Measurements from ENCODE around the gene CRKL.

Gene CRKL

GRCh38 chr22:20952544-20953341, 35.5 kb downstream of the CRKL start:
- peak; percentile 66 for DNase-seq

DNA sequence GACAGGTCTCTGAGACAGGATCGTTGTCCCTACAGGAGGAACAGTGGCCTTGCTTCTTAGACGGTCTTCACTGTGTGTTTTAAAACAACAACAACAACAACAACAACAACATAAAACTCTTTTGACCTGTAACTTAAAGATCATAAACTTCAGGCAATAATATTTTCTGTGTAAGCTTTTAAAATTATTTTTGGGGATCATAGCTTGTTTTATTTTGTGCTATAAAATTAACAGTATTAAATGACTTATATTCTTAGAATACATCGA, 36.1 kb downstream of the CRKL start:
- DNase-seq = no peak

DNA sequence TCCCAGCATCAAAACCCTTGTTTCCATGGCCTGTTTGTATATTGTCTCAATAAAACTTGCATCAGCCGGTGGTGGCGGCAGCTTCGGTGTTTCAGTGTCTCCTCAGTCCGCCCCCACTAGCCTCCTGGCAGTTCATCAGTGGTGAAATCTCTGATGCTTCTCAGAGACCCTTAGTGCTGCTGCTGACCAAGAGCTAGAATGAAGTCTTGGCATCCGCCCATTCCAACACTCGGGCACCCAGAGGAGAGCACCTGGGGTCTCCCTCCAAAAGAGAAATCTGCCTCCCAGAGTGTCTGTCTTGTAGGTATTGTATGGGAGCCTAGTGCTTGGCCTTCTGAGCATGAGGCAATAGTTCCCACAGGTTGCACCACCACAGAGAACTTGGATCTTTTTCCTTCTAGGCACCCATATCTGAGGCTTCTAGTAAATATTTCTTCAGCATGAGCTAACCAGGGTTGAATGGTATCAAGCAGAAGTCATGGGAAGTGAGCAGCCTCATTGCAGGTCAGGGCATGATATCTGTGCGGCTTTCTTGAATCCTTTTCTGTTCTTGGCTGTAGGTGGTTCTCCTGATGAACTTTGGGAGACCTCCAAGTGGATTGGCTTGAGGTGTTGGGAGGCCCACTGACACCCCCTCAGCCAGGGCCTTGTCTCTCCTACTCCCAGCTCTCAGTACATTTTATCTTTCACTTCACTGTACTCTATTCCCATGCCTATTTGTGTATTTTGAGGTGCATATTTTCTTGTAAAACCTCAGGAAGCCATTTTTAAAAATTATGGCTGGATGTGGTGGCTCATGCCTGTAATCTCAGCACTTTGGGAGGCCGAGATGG, 36.7 kb downstream of the CRKL start:
- no peak for DNase-seq

GRCh38 chr22:20955548-20955947, 38.3 kb downstream of the CRKL start:
- DNase-seq = no peak

- no peak for DNase-seq
Measured at GRCh38 chr22:20956258-20957101, 39.3 kb downstream of the CRKL start.

DNA sequence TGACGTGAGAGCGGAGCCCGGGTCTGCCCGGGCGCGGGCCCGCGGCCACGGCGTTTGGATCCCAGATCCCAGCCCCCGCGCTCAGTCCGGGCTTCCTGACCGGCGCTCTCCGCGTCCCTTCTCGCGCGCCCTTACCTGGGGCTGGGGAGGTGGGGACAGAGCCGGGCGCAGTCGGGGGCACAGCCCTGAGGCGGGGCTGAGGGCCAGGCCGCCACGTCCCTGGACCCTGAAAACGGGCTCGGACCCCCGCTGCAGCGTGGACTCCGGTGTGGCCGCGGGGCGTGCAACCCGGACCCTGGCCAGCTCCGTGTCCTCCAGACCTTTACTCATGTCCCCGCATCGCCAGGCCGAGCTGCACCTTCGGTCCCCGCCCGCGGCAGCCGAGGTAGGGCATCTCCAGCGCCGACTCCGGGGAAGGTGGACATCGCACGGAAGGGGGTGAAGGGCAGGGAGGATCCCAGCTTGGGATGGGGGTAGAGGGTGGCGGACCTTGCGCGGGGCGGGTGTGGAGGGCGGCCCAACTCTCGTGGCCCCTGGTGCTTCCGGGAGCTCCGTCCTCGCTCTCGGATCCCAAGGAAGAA, 40.0 kb downstream of the CRKL start:
- no peak for DNase-seq

DNA sequence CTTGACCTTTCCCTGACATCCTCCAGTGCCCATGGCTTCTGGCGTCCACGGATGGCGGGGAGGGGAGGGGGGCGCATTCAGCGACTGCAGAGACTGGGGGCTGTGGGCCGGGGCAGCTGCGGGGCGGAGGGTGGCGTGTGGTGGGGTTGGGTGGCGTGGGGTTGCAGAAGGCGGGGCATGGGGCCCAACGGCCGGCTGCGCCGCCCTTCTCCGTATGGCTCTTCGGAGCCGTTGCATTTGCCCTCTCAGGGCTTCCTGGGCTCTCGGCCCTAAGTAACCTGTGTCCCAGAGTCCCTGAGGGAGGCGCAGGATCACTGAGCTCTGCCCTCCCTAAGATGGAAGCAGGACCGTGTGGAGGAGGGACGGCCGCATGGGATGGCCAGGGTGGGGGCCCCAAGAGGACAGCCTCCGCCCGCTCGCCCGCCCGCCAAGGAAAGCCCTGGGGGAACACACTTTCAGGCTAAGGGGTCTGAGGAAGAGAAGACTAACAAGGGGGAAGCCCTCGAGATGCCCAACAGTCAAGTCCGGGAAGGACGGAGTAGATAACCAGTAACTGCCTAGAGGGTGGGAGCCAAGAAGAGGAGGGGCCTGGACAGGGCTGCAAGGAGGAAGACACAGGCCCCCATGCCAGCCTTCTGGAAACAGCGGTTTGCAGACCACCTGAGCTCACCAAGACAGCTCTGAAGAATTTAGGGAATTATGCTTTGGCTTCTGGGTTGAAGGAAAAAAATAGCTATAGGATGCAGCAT, 40.6 kb downstream of the CRKL start:
- DNase-seq = no peak

GRCh38 chr22:20959578-20960461, 42.6 kb downstream of the CRKL start:
- DNase-seq = no peak

DNA sequence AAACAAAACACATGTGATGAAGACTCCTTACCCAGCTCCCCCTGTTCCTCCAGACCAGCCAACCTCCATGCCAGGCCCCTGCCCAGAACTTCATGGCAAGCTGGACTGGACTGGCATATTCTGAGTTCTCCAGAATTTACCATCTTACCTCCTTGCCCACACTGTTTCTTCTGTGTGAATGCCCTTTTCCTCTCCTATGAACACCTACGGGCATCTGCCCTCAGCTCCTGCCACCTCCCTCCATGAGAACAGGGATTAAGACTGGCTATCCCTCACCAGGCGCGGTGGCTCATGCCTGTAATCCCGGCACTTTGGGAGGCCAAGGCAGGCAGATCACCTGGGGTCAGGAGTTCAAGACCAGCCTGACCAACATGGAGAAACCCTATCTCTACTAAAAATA, 43.4 kb downstream of the CRKL start:
- DNase-seq = no peak

- no peak for DNase-seq
Measured at GRCh38 chr22:20962491-20962945, 45.3 kb downstream of the CRKL start.

DNA sequence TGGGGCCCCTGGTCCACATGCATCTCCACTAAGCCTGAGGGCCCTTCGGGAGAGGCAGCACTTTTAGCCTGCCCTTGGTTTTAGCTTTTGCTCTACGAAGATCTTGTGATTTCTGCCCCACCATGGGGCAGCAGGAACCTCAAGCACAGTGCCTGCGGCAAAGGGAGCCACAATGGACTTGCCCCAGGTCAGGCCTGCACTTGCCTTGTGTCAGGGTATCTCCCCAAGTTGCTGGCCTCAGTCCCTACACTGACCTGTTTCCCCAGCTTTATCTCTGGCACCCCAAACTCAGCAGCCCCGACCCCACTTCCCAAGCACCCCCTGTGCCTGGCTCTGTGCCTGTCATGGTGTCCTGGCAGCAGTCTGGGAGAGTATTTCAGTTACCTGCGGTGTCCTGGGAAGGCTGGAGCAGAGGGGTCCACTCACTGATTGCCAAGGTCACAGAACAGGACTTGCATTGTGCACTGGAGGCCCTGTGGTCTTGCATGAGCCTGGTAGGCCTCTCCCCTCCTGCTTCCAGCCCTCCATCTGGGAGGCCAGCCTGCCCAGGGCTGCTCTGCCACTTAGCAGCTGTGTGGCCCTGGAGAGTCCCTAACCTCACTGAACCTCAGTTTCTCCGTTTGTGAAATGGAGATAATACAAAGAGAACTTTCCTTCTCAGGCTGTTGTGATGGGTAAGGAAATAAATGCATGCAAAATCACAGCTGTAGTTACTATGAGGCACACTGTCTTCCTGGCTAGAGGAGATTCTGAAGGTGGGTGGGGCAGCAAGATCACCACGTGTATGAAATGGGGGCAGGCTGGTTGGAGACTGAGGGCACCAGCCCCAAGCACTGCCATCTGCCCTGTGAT, 46.2 kb downstream of the CRKL start:
- DNase-seq = no peak

DNA sequence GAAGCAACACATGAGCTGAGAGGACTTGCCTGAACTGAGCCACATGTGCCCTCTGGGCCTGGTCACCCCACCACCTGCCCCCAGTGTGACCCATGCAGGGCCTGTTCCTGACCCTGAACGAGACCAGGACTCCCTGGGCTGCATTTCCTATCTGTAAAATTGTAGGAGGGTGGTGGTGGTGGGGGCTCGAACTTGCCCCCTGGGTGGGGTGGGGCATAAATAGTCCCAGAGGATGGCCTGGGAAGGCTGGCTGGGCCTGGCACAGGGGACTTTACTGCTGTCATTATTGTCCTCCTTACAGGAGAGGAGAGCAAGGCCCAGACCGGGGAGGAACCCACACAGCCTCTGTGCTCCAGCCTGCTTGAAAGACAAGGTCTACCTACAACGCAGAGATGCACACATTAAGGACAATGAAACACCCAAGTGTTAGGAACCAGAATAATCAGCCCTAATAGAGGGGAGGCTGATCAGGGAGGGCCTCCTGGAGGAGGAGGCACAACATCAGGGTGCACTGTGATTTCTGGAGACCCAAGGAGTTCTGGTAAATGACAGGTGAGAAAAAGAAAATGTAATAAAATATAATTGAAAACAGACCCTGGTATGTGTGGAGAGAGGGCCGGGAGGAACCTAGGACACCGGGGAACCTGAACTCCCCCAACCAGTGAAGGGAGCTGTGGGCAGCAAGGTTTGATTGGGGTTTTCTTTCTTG, 47.0 kb downstream of the CRKL start:
- no peak for DNase-seq

GRCh38 chr22:20964799-20965103, 47.5 kb downstream of the CRKL start:
- DNase-seq = no peak

- no peak for DNase-seq
Measured at GRCh38 chr22:20965104-20965887, 48.1 kb downstream of the CRKL start.

DNA sequence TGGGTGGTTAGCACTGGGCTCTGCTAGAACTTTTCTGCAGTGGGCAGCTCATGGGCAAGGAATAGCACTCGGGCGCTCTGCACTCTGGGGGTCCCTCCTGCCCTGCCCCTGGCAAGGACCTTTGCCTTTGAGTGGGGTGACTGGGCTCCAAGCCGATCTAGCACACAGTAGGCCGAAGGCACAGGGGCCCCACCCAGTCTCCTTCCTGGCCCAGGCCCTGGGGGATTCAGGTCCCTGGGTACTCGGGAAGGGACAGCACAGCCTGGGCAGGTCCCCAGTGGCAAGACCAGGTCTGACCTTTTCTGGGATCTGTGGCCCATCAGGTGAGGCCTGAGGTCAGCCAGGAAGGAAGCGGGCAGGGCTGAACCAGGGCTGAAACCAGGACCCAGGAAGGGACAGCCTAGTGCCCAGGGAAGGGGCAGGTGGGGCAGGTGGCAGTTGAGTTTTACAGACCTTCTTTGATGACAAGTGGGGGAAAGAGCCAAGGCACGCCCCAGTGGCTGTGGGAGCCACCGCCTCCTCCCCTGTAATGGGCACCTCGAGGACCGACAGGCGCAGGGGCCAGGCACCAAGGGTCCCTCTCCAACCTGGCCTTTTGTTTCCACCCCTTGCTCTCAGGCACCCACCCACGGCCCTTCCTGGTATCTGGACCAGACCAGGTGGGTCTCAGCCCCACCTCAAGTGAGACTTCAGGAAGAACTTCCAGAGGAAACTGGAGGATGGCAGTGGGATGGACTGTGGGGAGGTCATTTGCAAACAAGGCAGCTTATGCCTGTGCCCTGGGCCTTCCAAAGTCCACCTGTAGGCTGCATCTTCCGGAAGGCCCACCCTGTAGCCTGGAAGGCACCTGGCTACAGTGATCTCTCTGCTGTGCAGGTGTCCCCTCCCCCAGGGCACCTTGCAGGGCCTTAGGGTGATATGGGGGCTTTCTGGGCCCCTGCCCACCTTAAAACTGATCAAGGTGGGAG, 49.0 kb downstream of the CRKL start:
- DNase-seq = no peak

DNA sequence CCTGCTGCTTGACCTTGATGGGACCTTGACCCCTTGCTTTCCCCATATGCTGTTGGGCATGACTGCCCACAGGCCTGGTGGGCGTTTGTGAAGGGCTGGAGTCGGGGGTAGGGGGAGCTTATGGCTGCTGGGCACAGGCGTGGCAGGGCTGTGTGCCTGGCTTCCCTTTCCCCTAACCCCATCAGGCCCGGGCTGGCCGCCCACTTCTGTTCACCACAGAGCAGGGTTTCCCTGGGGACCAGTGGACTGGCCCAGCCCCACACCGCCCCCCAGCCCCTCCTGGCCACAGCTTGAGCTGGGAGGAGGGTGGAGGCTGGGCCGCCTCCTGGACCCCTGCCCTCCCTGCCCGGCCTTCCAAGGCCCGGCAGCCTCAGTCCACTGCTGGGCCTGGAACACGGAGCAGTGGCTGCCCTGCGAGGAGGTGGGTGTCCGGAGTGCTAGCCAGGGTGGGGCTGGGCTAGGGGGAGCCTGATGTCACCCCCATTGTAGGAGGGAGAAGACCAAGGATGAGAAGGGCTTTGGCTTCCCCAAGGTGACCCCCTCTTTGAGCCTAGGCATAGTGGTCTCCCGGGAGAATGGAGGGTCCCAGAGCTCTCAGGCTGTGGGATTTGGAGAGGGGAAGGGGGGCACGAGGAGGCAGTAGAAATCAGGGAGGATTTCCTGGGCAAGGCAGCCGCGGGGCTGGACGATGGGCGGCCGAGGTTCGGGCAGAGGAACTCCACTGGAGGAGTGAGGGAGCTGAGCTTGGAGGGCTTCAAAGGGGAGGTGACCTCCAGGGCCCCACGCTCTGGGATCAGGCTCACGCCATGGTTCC, 49.9 kb downstream of the CRKL start, which contains the start of gene AIFM3:
Gene AIFM3, plus strand, starts transcription at position 373 of the 814 bp plus-strand sequence. CDS start 690 bp downstream, outside the sequence.
- no peak for DNase-seq
